Ovary (tissue), 9 donors: ENCODE data around the gene ADGRB3. TPM values are rescaled to one million over a fixed set of nuclear protein-coding genes. Genes with fewer than 3 reads are reported as not detected.

Experiments
- DNase-seq, 5 donors: peaks; one replicate each; pipeline ENCODE4 v3.0.0-alpha.2; 2019 to 2020
- H3K27ac ChIP-seq, 2 donors: fragments of 200-600 bp; one replicate each; pipeline versions ENCODE4 v1.5.1 to v1.8.0; 2019 to 2022
- H3K27me3 ChIP-seq: fragments of 200-600 bp; one replicate; pipeline ENCODE4 v1.8.0; 2022
- H3K36me3 ChIP-seq: fragments of 200-600 bp; sonication (generic); one replicate; pipeline ENCODE4 v1.5.1; 2019
- H3K4me1 ChIP-seq: one replicate; pipeline ENCODE4 v1.8.1; 2013; ENCODE audit warnings: mild to moderate bottlenecking, moderate library complexity; ENCODE audit not compliant: insufficient read depth
- H3K4me3 ChIP-seq: fragments of 200-600 bp; sonication (generic); one replicate; pipeline ENCODE4 v1.5.1; 2017
- H3K9me3 ChIP-seq, 2 donors: fragments of 200-600 bp in 1 of 2; sonication (generic) in 1 of 2; one replicate each; pipeline versions ENCODE4 v1.5.1 to v1.8.1; 2013 to 2019; ENCODE audit warnings: mild to moderate bottlenecking in 1 of 2, moderate library complexity in 1 of 2
- EP300 ChIP-seq: sonication (generic); formaldehyde crosslinking; IDR thresholded peaks from one replicate; pipeline ENCODE4 v1.6.1; 2017; ENCODE audit warnings: antibody characterized with exemption
- POLR2A ChIP-seq: fragments of 450-650 bp; IDR thresholded peaks from one replicate; pipeline ENCODE4 v1.6.1; 2017; ENCODE audit warnings: antibody characterized with exemption, mild to moderate bottlenecking, moderate library complexity
- WGBS, 3 donors: extraction: QIAGEN DNeasy Blood & Tissue Kit in 1 of 3; methylation state at CpG; one replicate each; pipeline versions ENCODE4 v1.1.5 to v1.1.7; 2013 to 2017; 5-methylcytosine and 5-hydroxymethylcytosine counted together
- intact Hi-C, 4 donors: fragments of 100-400 bp; cut with DNase I; formaldehyde crosslinking; loops; one replicate each; pipeline versions ENCODE4 v1.11.0 to v1.15.1; 2022 to 2023
- polyA plus RNA-seq, 2 donors: library from polyadenylated mRNA; stranded (reverse); fragments of 200-250 nt in 1 of 2; fragments of 350-450 nt in 1 of 2; fragmentation: Illumina TruSeq in 1 of 2; extraction: RNeasy Lipid Tissue Mini Kit (QIAGEN cat#74804) in 1 of 2; gene quantifications; one replicate each; pipeline ENCODE4 v1.2.3, GENCODE V29; 2013 to 2014
- total RNA-seq, 7 donors: library from RNA; depleted of rRNA in 2 of 7; stranded (reverse); fragments of >200 nt in 2 of 7; fragmentation: NEBNext Ultra II Directional in 3 of 7; extraction: Animal tissue kit (Norgen Biotek cat#: 25700) in 3 of 7; gene quantifications; one replicate each; pipeline versions ENCODE4 v1.1.0 to v1.2.4, GENCODE V29; 2016 to 2023
- TF ChIP-seq, protein P1 (sequence below), 3 donors: fragments of 450-650 bp in 2 of 3; fragments of 200-600 bp in 1 of 3; IDR thresholded peaks; one replicate each; pipeline versions ENCODE4 v1.5.1 to v1.8.0; 2016 to 2022; ENCODE audit warnings: antibody characterized with exemption in 3 of 3, mild to moderate bottlenecking in 1 of 3
- donor health status: DM: no; HTN: no; CAD: no; lungs with moderate emphysema.
- donor health status: DM: no; HTN: no; CAD: no.
- donor health status: Bipolar disorder and iron deficiency.
- donor health status: DM: yes; HTN: yes; CAD: no.
- donor health status: DM: no; HTN: no; CAD: no.
- donor health status: DM: yes; HTN: yes; CAD: no.

ADGRB3 gene
- total and polyA plus RNA-seq, 9 donors = 0.28 to 3.0 (median 1.4) TPM

DNA sequence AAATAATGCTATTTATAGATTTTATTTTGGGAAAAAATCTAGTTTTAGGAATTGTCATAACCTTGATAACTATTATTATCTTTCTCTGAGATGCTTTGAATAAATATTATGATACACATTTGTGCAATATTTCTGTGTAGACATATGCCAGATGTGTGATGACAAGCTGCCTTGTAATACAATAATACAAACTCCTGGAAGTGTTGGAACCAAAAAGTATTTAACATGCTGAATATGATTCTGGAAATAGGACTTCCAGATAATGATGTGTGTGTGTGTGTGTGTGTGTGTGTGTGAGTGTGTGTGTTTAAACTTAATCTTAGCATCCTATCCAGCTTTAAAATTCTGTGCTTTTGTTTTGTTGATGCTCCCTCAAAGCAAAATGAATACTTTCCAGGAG lies 233.6 kb downstream of the ADGRB3 start:
- Histone ChIP-seq H3K27me3 (no peaks in the 10 kb centered on the region), H3K9me3 (no peaks in the 10 kb centered on the region), H3K4me1 (no peaks in the 10 kb centered on the region), H3K4me3 (no peak overlapping the region), H3K27ac (no peak overlapping the region), H3K36me3 (no peaks in the 10 kb centered on the region)
- TF ChIP-seq POLR2A (no peak), EP300 (no peak)
- TF ChIP-seq, protein P1, sequence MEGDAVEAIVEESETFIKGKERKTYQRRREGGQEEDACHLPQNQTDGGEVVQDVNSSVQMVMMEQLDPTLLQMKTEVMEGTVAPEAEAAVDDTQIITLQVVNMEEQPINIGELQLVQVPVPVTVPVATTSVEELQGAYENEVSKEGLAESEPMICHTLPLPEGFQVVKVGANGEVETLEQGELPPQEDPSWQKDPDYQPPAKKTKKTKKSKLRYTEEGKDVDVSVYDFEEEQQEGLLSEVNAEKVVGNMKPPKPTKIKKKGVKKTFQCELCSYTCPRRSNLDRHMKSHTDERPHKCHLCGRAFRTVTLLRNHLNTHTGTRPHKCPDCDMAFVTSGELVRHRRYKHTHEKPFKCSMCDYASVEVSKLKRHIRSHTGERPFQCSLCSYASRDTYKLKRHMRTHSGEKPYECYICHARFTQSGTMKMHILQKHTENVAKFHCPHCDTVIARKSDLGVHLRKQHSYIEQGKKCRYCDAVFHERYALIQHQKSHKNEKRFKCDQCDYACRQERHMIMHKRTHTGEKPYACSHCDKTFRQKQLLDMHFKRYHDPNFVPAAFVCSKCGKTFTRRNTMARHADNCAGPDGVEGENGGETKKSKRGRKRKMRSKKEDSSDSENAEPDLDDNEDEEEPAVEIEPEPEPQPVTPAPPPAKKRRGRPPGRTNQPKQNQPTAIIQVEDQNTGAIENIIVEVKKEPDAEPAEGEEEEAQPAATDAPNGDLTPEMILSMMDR (IDR thresholded peaks at IDR 0.05) = no peak
- DNase-seq = no peak
- intact Hi-C loops = no loop called here

DNA sequence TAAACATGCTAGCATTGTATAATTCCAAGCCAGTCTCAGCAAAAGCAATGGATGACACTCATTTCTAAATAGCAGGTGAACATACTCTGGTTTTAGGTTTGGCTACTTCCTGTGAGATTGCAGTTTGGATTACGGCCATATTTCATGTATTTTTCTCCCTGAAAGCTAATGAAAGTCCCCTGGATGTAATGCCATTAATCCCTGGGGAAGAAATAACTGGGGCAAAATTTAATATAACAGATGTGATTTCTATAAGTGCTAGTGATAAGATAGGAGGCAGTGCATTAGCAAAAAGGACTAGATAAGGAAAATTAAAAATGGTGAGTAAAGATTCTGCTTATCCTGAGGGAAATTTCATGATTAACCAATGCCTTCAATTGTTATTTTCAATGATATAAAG lies 238.2 kb downstream of the ADGRB3 start:
- no peaks in the 10 kb centered on the region for H3K4me1 ChIP-seq
- WGBS, 3 donors = 74 to 78% (median 76%) methylated on average over 1 of the region's 1 CpG
- no peaks in the 10 kb centered on the region for H3K9me3 ChIP-seq
- H3K27me3 ChIP-seq = no peaks in the 10 kb centered on the region
- H3K4me3 ChIP-seq = no peak overlapping the region
- no peak for DNase-seq
- no peak overlapping the region for H3K27ac ChIP-seq
- TF ChIP-seq EP300 (no peak), POLR2A (no peak)
- TF ChIP-seq, protein P1 (IDR thresholded peaks at IDR 0.05) = no peak
- no peaks in the 10 kb centered on the region for H3K36me3 ChIP-seq
- intact Hi-C loops = no loop called here

DNA sequence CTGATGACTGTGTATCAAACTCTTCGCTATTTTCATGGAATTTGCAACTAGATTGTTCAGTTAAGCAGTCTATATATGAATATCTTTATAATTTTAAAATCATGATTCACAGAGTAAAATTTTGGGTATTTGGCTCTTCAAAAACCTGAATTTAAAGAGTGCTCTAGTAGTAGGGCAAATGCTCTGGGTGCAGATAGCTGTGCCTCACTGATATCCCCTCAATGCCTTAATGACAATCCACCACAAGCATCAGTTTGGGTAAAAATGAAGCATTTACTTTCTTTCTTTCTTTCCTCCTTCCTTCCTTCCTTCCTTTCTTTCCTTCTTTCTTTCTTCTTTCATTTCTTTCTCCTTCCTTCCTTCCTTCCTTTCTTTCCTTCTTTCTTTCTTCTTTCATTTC lies 239.7 kb downstream of the ADGRB3 start:
- WGBS, 3 donors = 92 to 96% (median 93%) methylated on average over 1 of the region's 1 CpG
- DNase-seq = no peak
- intact Hi-C loops = no loop called here

DNA sequence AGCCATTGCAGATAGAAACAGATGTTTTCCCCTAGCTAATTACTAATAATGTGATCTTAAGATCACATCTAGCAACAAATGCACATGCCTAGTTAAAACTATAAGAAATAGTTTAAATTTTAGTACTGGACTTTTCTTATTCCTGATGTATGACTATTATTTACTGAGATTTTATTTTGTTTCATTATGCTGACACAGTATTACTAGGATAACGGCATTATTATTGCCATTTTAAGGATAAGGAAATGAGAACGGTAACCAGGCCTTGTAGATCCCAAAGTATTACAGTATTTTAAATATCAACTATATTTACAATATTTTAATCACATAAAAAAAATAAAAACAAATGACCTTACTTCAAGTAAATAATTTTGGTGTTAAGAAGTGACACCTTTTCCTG lies 240.3 kb downstream of the ADGRB3 start:
- Histone ChIP-seq H3K27ac (no peak overlapping the region), H3K36me3 (no peaks in the 10 kb centered on the region), H3K9me3 (no peaks in the 10 kb centered on the region), H3K4me3 (no peak overlapping the region), H3K27me3 (no peaks in the 10 kb centered on the region), H3K4me1 (no peaks in the 10 kb centered on the region)
- no peak for DNase-seq
- intact Hi-C loops = no loop called here
- no peak for TF ChIP-seq EP300
- TF ChIP-seq, protein P1 (IDR thresholded peaks at IDR 0.05) = no peak
- TF ChIP-seq POLR2A = no peak
- 50 to 76% (median 66%) methylated on average over 2 of the region's 2 CpGs for WGBS, 3 donors

More for the DNA sequence above, 239.7 kb downstream of the ADGRB3 start:
- no peaks in the 10 kb centered on the region for H3K27me3 ChIP-seq
- H3K9me3 ChIP-seq = no peaks in the 10 kb centered on the region
- no peak overlapping the region for H3K4me3 ChIP-seq
- no peaks in the 10 kb centered on the region for H3K4me1 ChIP-seq
- no peak for TF ChIP-seq POLR2A
- TF ChIP-seq EP300 = no peak
- TF ChIP-seq, protein P1 (IDR thresholded peaks at IDR 0.05) = no peak
- no peaks in the 10 kb centered on the region for H3K36me3 ChIP-seq
- no peak overlapping the region for H3K27ac ChIP-seq
